Measurements from ENCODE around the gene LRRC10.

The LRRC10 gene

GRCh38 chr12:69641546-69641945 lies 30.8 kb upstream of the LRRC10 start:
- TF ChIP-seq CTCF (IDR thresholded peaks at IDR 0.05; ENCODE audit: insufficient read depth, missing control alignments) = no peak
- DNase-seq (ENCODE audit: insufficient read length, low spot score) (no peak), FAIRE-seq (no peak)

GRCh38 chr12:69639400-69640016 lies 28.8 kb upstream of the LRRC10 start:
- no peak for FAIRE-seq
- DNase-seq (ENCODE audit: insufficient read length, low spot score) = peak; percentile 50
- peak; percentile 84 for TF ChIP-seq CTCF (IDR thresholded peaks at IDR 0.05; ENCODE audit: insufficient read depth, missing control alignments)

- FAIRE-seq (no peak), DNase-seq (ENCODE audit: insufficient read length, low spot score) (no peak)
- TF ChIP-seq CTCF (IDR thresholded peaks at IDR 0.05; ENCODE audit: insufficient read depth, missing control alignments) = no peak
These were observed 22.4 kb upstream of the LRRC10 start for GRCh38 chr12:69633061-69633460.

DNA sequence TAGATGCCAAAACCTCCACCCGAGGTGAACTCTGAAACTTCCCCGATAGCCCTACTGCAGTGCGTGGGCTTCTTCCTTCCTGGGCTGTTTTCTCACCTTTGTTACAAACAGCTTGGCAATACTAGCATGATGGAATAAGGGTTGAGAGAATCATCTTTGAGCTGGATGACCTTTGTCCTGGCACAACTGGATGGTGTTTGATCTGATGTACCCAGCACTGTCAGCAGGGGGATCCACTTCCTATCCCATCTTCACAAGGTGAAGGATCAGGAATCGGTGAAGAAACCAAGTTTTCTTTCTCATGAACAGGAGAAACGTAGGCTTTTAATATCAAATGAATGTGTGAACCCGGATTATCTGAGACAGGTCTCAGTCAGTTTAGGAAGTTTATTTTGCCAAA lies 19.5 kb upstream of the LRRC10 start:
- FAIRE-seq = no peak
- TF ChIP-seq CTCF (IDR thresholded peaks at IDR 0.05; ENCODE audit: insufficient read depth, missing control alignments) = no peak
- no peak for DNase-seq (ENCODE audit: insufficient read length, low spot score)

DNA sequence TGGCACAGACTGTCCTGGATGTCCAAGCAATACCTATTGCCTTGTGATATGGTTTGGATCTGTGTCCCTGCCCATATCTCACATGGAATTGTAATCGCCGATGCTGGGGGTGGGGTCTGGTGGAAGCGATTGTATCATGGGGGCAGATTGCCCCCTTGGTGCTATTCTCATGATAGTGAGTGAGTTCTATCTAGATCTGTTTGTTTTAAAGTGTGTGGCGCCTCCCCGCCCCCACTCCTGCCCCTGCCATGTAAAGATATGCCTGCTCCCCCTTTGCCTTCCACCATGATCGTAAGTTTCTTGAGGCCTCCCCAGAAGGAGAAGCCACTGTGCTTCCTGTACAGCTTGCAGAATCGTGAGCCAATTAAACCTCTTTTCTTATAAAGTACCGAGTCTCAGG lies 16.8 kb upstream of the LRRC10 start:
- DNase-seq (ENCODE audit: insufficient read length, low spot score) (no peak), FAIRE-seq (no peak)
- TF ChIP-seq CTCF (IDR thresholded peaks at IDR 0.05; ENCODE audit: insufficient read depth, missing control alignments) = no peak

- FAIRE-seq (no peak), DNase-seq (ENCODE audit: insufficient read length, low spot score) (no peak)
- TF ChIP-seq CTCF (IDR thresholded peaks at IDR 0.05; ENCODE audit: insufficient read depth, missing control alignments) = no peak
These were observed 13.3 kb upstream of the LRRC10 start for GRCh38 chr12:69623970-69624369.

GRCh38 chr12:69621551-69621950 lies 10.8 kb upstream of the LRRC10 start:
- DNase-seq (ENCODE audit: insufficient read length, low spot score) (no peak), FAIRE-seq (no peak)
- TF ChIP-seq CTCF (IDR thresholded peaks at IDR 0.05; ENCODE audit: insufficient read depth, missing control alignments) = no peak
